ENCODE results near the gene FLNA. TPM values are rescaled to one million over a fixed set of nuclear protein-coding genes. Genes with fewer than 3 reads are reported as not detected.

The FLNA gene
- total RNA-seq, 1 donor from 2014 or later, result 417 TPM

GRCh38 chrX:154341399-154342298, 32.8 kb downstream of the FLNA start:
- peak; percentile 86 for ATAC-seq

- ATAC-seq, result no peak
Observed at GRCh38 chrX:154334496-154334895, 39.9 kb downstream of the FLNA start.

- no peak for ATAC-seq
Observed at GRCh38 chrX:154333837-154334271, 40.6 kb downstream of the FLNA start.

GRCh38 chrX:154333116-154333515, 41.3 kb downstream of the FLNA start:
- ATAC-seq, result no peak

GRCh38 chrX:154332561-154332960, 41.9 kb downstream of the FLNA start:
- no peak for ATAC-seq

GRCh38 chrX:154329294-154329693, 45.1 kb downstream of the FLNA start:
- no peak for ATAC-seq

- no peak for ATAC-seq
Observed at GRCh38 chrX:154328646-154329045, 45.8 kb downstream of the FLNA start.

GRCh38 chrX:154327038-154327820, 47.2 kb downstream of the FLNA start:
- ATAC-seq, result no peak

GRCh38 chrX:154325541-154325940, 48.9 kb downstream of the FLNA start:
- ATAC-seq, result no peak

GRCh38 chrX:154323537-154323936, 50.9 kb downstream of the FLNA start:
- no peak for ATAC-seq

GRCh38 chrX:154322890-154323289, 51.5 kb downstream of the FLNA start:
- no peak for ATAC-seq

- peak; percentile 22 for ATAC-seq
Observed at GRCh38 chrX:154321594-154321993, 52.8 kb downstream of the FLNA start.

GRCh38 chrX:154321152-154321551, 53.3 kb downstream of the FLNA start:
- no peak for ATAC-seq

GRCh38 chrX:154320406-154320805, 54.0 kb downstream of the FLNA start:
- no peak for ATAC-seq

GRCh38 chrX:154317391-154317995, 56.9 kb downstream of the FLNA start:
- ATAC-seq, result no peak

- ATAC-seq, result no peak
Observed at GRCh38 chrX:154315416-154315815, 59.0 kb downstream of the FLNA start.

- no peak for ATAC-seq
Observed at GRCh38 chrX:154313147-154313546, 61.3 kb downstream of the FLNA start.

- no peak for ATAC-seq
Observed at GRCh38 chrX:154312116-154312515, 62.3 kb downstream of the FLNA start.

- no peak for ATAC-seq
Observed at GRCh38 chrX:154310616-154311536, 63.6 kb downstream of the FLNA start.

- no peak for ATAC-seq
Observed at GRCh38 chrX:154309041-154309775, 65.2 kb downstream of the FLNA start.

All from esophagus mucosa (tissue), 1 donor.